Astrocyte (in vitro differentiated cells and primary cell): ENCODE results near the gene DUSP6. TPM values are rescaled to one million over a fixed set of nuclear protein-coding genes. Genes with fewer than 3 reads are reported as not detected.

Experiments
- DNase-seq: peaks from one replicate; pipeline ENCODE4 v3.0.0-alpha.2; 2010; ENCODE audit warnings: low read depth
- FAIRE-seq: peaks from 2 replicates; lab custom pipeline; 2011; peaks lifted over from hg19 to GRCh38; lab: Jason Lieb, UNC
- H2AFZ ChIP-seq: 2 replicates; pipeline ENCODE4 v1.6.0; 2012; ENCODE audit warnings: low read depth, low read length, inconsistent platforms
- H3K27ac ChIP-seq: 2 replicates; pipeline ENCODE4 v1.5.1; 2011; ENCODE audit warnings: low read depth, low read length, inconsistent platforms
- H3K27me3 ChIP-seq: 2 replicates; pipeline ENCODE4 v1.6.0; 2011; ENCODE audit warnings: low read length, inconsistent platforms; ENCODE audit not compliant: insufficient read depth
- H3K36me3 ChIP-seq: 2 replicates; pipeline ENCODE4 v1.5.1; 2011; ENCODE audit warnings: low read length, inconsistent platforms; ENCODE audit not compliant: insufficient read depth
- H3K4me1 ChIP-seq: 2 replicates; pipeline ENCODE4 v1.5.1; 2011; ENCODE audit warnings: low read length, inconsistent platforms; ENCODE audit not compliant: insufficient read depth
- H3K4me2 ChIP-seq: 2 replicates; pipeline ENCODE4 v1.6.0; 2012; ENCODE audit warnings: low read length, inconsistent platforms
- H3K4me3 ChIP-seq: 2 replicates; pipeline ENCODE4 v1.5.1; 2011; ENCODE audit warnings: low read depth, mild to moderate bottlenecking, low read length, inconsistent platforms; ENCODE audit not compliant: insufficient read depth
- H3K79me2 ChIP-seq: 2 replicates; pipeline ENCODE4 v1.6.0; 2012; ENCODE audit warnings: mild to moderate bottlenecking, low read length, inconsistent platforms; ENCODE audit not compliant: insufficient read depth
- H3K9ac ChIP-seq: 2 replicates; pipeline ENCODE4 v1.6.0; 2012; ENCODE audit warnings: mild to moderate bottlenecking, low read length, inconsistent platforms
- H3K9me3 ChIP-seq: 2 replicates; pipeline ENCODE4 v1.5.1; 2012; ENCODE audit warnings: low read depth, mild to moderate bottlenecking, low read length, inconsistent platforms; ENCODE audit not compliant: insufficient read depth
- H4K20me1 ChIP-seq: 2 replicates; pipeline ENCODE4 v1.6.0; 2012; ENCODE audit warnings: low read length, inconsistent platforms; ENCODE audit not compliant: insufficient read depth
- H3K27ac Mint-ChIP-seq: one replicate; pipeline ENCODE4 v1.8.0; 2021; ENCODE audit warnings: mild to moderate bottlenecking, mixed read lengths; ENCODE audit not compliant: unreplicated experiment
- H3K27me3 Mint-ChIP-seq: one replicate; pipeline ENCODE4 v1.8.0; 2021; ENCODE audit warnings: low read depth, mixed read lengths; ENCODE audit not compliant: unreplicated experiment
- H3K36me3 Mint-ChIP-seq: one replicate; pipeline ENCODE4 v1.8.0; 2021; ENCODE audit warnings: low read depth, mixed read lengths; ENCODE audit not compliant: unreplicated experiment
- H3K4me1 Mint-ChIP-seq: one replicate; pipeline ENCODE4 v1.8.0; 2021; ENCODE audit warnings: low read depth, mixed read lengths; ENCODE audit not compliant: unreplicated experiment
- H3K4me3 Mint-ChIP-seq: one replicate; pipeline ENCODE4 v1.8.0; 2021; ENCODE audit warnings: mild to moderate bottlenecking, moderate library complexity, mixed read lengths; ENCODE audit not compliant: unreplicated experiment
- H3K9me3 Mint-ChIP-seq: one replicate; pipeline ENCODE4 v1.8.0; 2021; ENCODE audit warnings: mild to moderate bottlenecking, mixed read lengths; ENCODE audit not compliant: unreplicated experiment
- CTCF ChIP-seq: IDR thresholded peaks from 2 replicates; pipeline ENCODE4 v1.5.1; 2011; ENCODE audit warnings: low read depth, mild to moderate bottlenecking, inconsistent platforms, low read length, moderate library complexity; ENCODE audit not compliant: insufficient read depth
- EZH2 ChIP-seq: IDR thresholded peaks from 2 replicates; pipeline ENCODE4 v1.6.1; 2012; ENCODE audit warnings: mild to moderate bottlenecking, low read length, inconsistent platforms; ENCODE audit not compliant: insufficient read depth
- total RNA-seq: library from RNA; stranded (reverse); gene quantifications from 2 replicates; pipeline ENCODE4 v1.2.1, GENCODE V29; 2021

Gene DUSP6
- total RNA-seq, 1 donor from 2014 or later: 63.0 TPM

GRCh38 chr12:89379839-89380467, 27.7 kb upstream of the DUSP6 start:
- Mint-ChIP-seq H3K27me3 (no peaks in the 10 kb centered on the region), H3K36me3 (no peaks in the 10 kb centered on the region), H3K4me3 (no peak overlapping the region), H3K4me1 (peaks cover 34% of the 10 kb centered on the region), H3K9me3 (no peaks in the 10 kb centered on the region), H3K27ac (no peak overlapping the region)
- Histone ChIP-seq H3K4me2 (no peak overlapping the region), H4K20me1 (no peaks in the 10 kb centered on the region), H2AFZ (no peak overlapping the region), H3K4me3 (no peak overlapping the region), H3K27me3 (no peaks in the 10 kb centered on the region), H3K36me3 (no peaks in the 10 kb centered on the region), H3K9me3 (no peaks in the 10 kb centered on the region), H3K4me1 (peaks cover 20% of the 10 kb centered on the region), H3K27ac (no peak overlapping the region), H3K79me2 (no peaks in the 10 kb centered on the region), H3K9ac (no peak overlapping the region)
- FAIRE-seq: no peak
- TF ChIP-seq CTCF: no peak
- TF ChIP-seq EZH2: no peak
- DNase-seq: no peak

- no peaks in the 10 kb centered on the region for H3K9me3 Mint-ChIP-seq
- Histone ChIP-seq H3K4me1 (peaks cover 17% of the 10 kb centered on the region), H3K9ac (no peak overlapping the region), H3K36me3 (no peaks in the 10 kb centered on the region), H3K27me3 (no peaks in the 10 kb centered on the region), H4K20me1 (no peaks in the 10 kb centered on the region), H3K4me3 (no peak overlapping the region), H3K27ac (no peak overlapping the region), H3K9me3 (no peaks in the 10 kb centered on the region), H2AFZ (no peak overlapping the region), H3K4me2 (no peak overlapping the region), H3K79me2 (no peaks in the 10 kb centered on the region)
- FAIRE-seq: no peak
- no peak for DNase-seq
- H3K27ac Mint-ChIP-seq: no peak overlapping the region
- no peaks in the 10 kb centered on the region for H3K36me3 Mint-ChIP-seq
- no peaks in the 10 kb centered on the region for H3K27me3 Mint-ChIP-seq
- TF ChIP-seq CTCF (no peak), EZH2 (no peak)
- H3K4me1 Mint-ChIP-seq: peaks cover 31% of the 10 kb centered on the region
- no peak overlapping the region for H3K4me3 Mint-ChIP-seq
Observed at GRCh38 chr12:89379148-89379838, 27.0 kb upstream of the DUSP6 start.

GRCh38 chr12:89376844-89377243, 24.5 kb upstream of the DUSP6 start:
- TF ChIP-seq CTCF: no peak
- no peak for TF ChIP-seq EZH2
- no peaks in the 10 kb centered on the region for H3K36me3 Mint-ChIP-seq
- Histone ChIP-seq H2AFZ (no peak overlapping the region), H3K4me1 (peaks cover 32% of the 10 kb centered on the region), H3K9me3 (no peaks in the 10 kb centered on the region), H3K4me2 (no peak overlapping the region), H3K79me2 (no peaks in the 10 kb centered on the region), H3K9ac (no peak overlapping the region), H3K4me3 (no peak overlapping the region), H3K36me3 (no peaks in the 10 kb centered on the region), H3K27me3 (no peaks in the 10 kb centered on the region), H3K27ac (no peak overlapping the region), H4K20me1 (no peaks in the 10 kb centered on the region)
- no peak for DNase-seq
- no peak overlapping the region for H3K27ac Mint-ChIP-seq
- no peak for FAIRE-seq
- no peaks in the 10 kb centered on the region for H3K9me3 Mint-ChIP-seq
- no peak overlapping the region for H3K4me3 Mint-ChIP-seq
- peaks cover 39% of the 10 kb centered on the region for H3K4me1 Mint-ChIP-seq
- no peaks in the 10 kb centered on the region for H3K27me3 Mint-ChIP-seq
